Heart right ventricle (tissue), 16 donors: Measurements from ENCODE around the gene PRKCQ. TPM values are rescaled to one million over a fixed set of nuclear protein-coding genes. Genes with fewer than 3 reads are reported as not detected.

Source experiments
- ATAC-seq, 8 donors: fragments of 200-7000 bp; cut with Tn5 transposase; one replicate each; pipeline ENCODE4 v1.9.1; 2020; ENCODE audit warnings: mild to moderate bottlenecking in 8 of 8, moderate library complexity in 8 of 8, moderate number of reproducible peaks in 1 of 8
- DNase-seq, 2 donors: peaks; one replicate each; pipeline ENCODE4 v3.0.0-alpha.2; 2020
- H3K27ac ChIP-seq, 10 donors: fragments of 200-600 bp; sonication (generic) in 2 of 10; one replicate each; pipeline versions ENCODE4 v1.5.0 to v1.8.0; 2020 to 2022; ENCODE audit warnings: mild to moderate bottlenecking in 3 of 10
- H3K27me3 ChIP-seq, 7 donors: fragments of 200-600 bp; one replicate each; pipeline ENCODE4 v1.8.0; 2021 to 2022; ENCODE audit warnings: mild to moderate bottlenecking in 2 of 7
- H3K36me3 ChIP-seq, 9 donors: fragments of 200-600 bp; sonication (generic) in 1 of 9; one replicate each; pipeline versions ENCODE4 v1.5.0 to v1.8.0; 2020 to 2022; ENCODE audit warnings: mild to moderate bottlenecking in 2 of 9
- H3K4me1 ChIP-seq, 9 donors: fragments of 200-600 bp; sonication (generic) in 1 of 9; one replicate each; pipeline versions ENCODE4 v1.5.0 to v1.8.0; 2020 to 2022; ENCODE audit warnings: mild to moderate bottlenecking in 4 of 9
- H3K4me3 ChIP-seq, 10 donors: fragments of 200-600 bp; sonication (generic) in 2 of 10; one replicate each; pipeline versions ENCODE4 v1.5.0 to v1.8.0; 2020 to 2022; ENCODE audit warnings: mild to moderate bottlenecking in 7 of 10, moderate library complexity in 2 of 10
- H3K9me3 ChIP-seq, 11 donors: fragments of 200-600 bp in 10 of 11; sonication (generic) in 2 of 11; one replicate each; pipeline versions ENCODE4 v1.5.0 to v1.8.0; 2013 to 2022; ENCODE audit warnings: mild to moderate bottlenecking in 2 of 11, control low read depth in 1 of 11, moderate library complexity in 1 of 11
- CTCF ChIP-seq, 9 donors: fragments of 200-600 bp; sonication (generic) in 2 of 9; IDR thresholded peaks; one replicate each; pipeline versions ENCODE4 v1.5.0 to v1.8.0; 2021 to 2022; ENCODE audit warnings: antibody characterized with exemption in 9 of 9, mild to moderate bottlenecking in 5 of 9, moderate library complexity in 1 of 9
- WGBS, 2 donors: extraction: QIAGEN DNeasy Blood & Tissue Kit; methylation state at CpG; one replicate each; pipeline ENCODE4 v1.1.7; 2013; ENCODE audit warnings: inconsistent platforms in 1 of 2; 5-methylcytosine and 5-hydroxymethylcytosine counted together
- intact Hi-C, 10 donors: fragments of 100-400 bp; cut with DNase I; formaldehyde crosslinking; loops; one replicate each; pipeline versions ENCODE4 v1.11.1 to v1.14.2; 2022
- polyA plus RNA-seq, 2 donors: library from polyadenylated mRNA; stranded (reverse); fragments of 200-250 nt; gene quantifications; one replicate each; pipeline ENCODE4 v1.2.3, GENCODE V29; 2013
- total RNA-seq, 10 donors: library from RNA; stranded (reverse); fragmentation: NEBNext Ultra II Directional in 3 of 10; extraction: Animal tissue kit (Norgen Biotek cat#: 25700) in 3 of 10; gene quantifications; one replicate each; pipeline versions ENCODE4 v1.2.1 to v1.2.4, GENCODE V29; 2021 to 2023
- donor health status: Arrhythmogenic right ventricular cardiomyopathy.
- donor health status: ischemic (EF 13 %, LVEDD 7.1; RV severe dilation, severe dysfunction).
- donor health status: healthy with polysubstance abuse.
- donor health status: DM: no; HTN: yes; CAD: no.
- donor health status: DM: no; HTN: no; CAD: no.
- donor health status: ischemic (EF 25% LVEDD 6.9; RV normal size, moderate dysfunction).
- donor health status: ischemic (EF 25% LVEDD 5.7; RV mildly dilated, moderate dysfunction).
- donor health status: healthy.
- donor health status: DM: yes; HTN: yes; CAD: no.
- donor health status: Ischemic cardiomyopathy.
- donor health status: ischemic (EF 35%, LVEDD 5.7; RV mildly dilated, moderate dysfunction).
- donor health status: nonischemic (EF 11% LVEDD 7.7; RV severe dilation, severe dysfunction).
- donor health status: DM: yes; HTN: yes; CAD: no.
- donor health status: PGD.
- donor health status: ischemic (EF 29% LVEDD 5.4; RV normal size, mild dysfunction).
- donor health status: nonischemic (EF 23%, LVEDD 6.1; RV moderate dilation, normal function).

PRKCQ gene
- total and polyA plus RNA-seq, 12 donors, result 0.04 to 2.0 (median 0.27) TPM; not detected in 2

GRCh38 chr10:6607778-6608177, 27.7 kb upstream of the PRKCQ start:
- no peak for DNase-seq
- Histone ChIP-seq H3K27ac (no peak overlapping the region), H3K27me3 (peaks cover 0 to 52% (median 0%) of the 10 kb centered on the region in 7 donors), H3K4me1 (peaks cover 0 to 19% (median 0%) of the 10 kb centered on the region in 9 donors), H3K36me3 (no peaks in the 10 kb centered on the region), H3K4me3 (no peak overlapping the region), H3K9me3 (no peaks in the 10 kb centered on the region)
- no peak for TF ChIP-seq CTCF (IDR thresholded peaks at IDR 0.05)
- intact Hi-C loops, result no loop called here
- peak in 3 of 8 donors; percentile 29 to 56 (median 35) for ATAC-seq
- WGBS, 2 donors, result 41 to 58% methylated on average over 2 of the region's 2 CpGs

GRCh38 chr10:6607182-6607581, 27.1 kb upstream of the PRKCQ start:
- H3K4me3 ChIP-seq, result no peak overlapping the region
- peaks cover 0 to 46% (median 0%) of the 10 kb centered on the region in 7 donors for H3K27me3 ChIP-seq
- 41 to 66% methylated on average over 3 of the region's 3 CpGs for WGBS, 2 donors
- H3K27ac ChIP-seq, result peak overlapping the region in 1 of 10 donors; percentile 8
- H3K9me3 ChIP-seq, result no peaks in the 10 kb centered on the region
- H3K4me1 ChIP-seq, result peaks cover 0 to 19% (median 0%) of the 10 kb centered on the region in 9 donors
- intact Hi-C loops, result no loop called here
- DNase-seq (no peak), ATAC-seq (no peak)
- TF ChIP-seq CTCF (IDR thresholded peaks at IDR 0.05), result no peak
- no peaks in the 10 kb centered on the region for H3K36me3 ChIP-seq

GRCh38 chr10:6603142-6604125, 23.4 kb upstream of the PRKCQ start:
- DNase-seq (no peak), ATAC-seq (no peak)
- no peak overlapping the region for H3K27ac ChIP-seq
- TF ChIP-seq CTCF (IDR thresholded peaks at IDR 0.05), result no peak
- 66 to 70% methylated on average over 15 of the region's 15 CpGs for WGBS, 2 donors
- peaks cover 0 to 10% (median 0%) of the 10 kb centered on the region in 9 donors for H3K4me1 ChIP-seq
- peaks cover 0 to 43% (median 0%) of the 10 kb centered on the region in 7 donors for H3K27me3 ChIP-seq
- no peaks in the 10 kb centered on the region for H3K9me3 ChIP-seq
- no peak overlapping the region for H3K4me3 ChIP-seq
- no peaks in the 10 kb centered on the region for H3K36me3 ChIP-seq
- intact Hi-C loops, result no loop called here

GRCh38 chr10:6602700-6603084, 22.6 kb upstream of the PRKCQ start:
- peaks cover 0 to 40% (median 0%) of the 10 kb centered on the region in 7 donors for H3K27me3 ChIP-seq
- intact Hi-C loops, result no loop called here

More at GRCh38 chr10:6602700-6603084, 22.6 kb upstream of the PRKCQ start:
- 70 to 83% methylated on average over 1 of the region's 1 CpG for WGBS, 2 donors
- no peak for DNase-seq
- Histone ChIP-seq H3K9me3 (no peaks in the 10 kb centered on the region), H3K27ac (no peak overlapping the region), H3K36me3 (no peaks in the 10 kb centered on the region), H3K4me1 (peaks cover 0 to 5% (median 0%) of the 10 kb centered on the region in 9 donors), H3K4me3 (no peak overlapping the region)
- no peak for ATAC-seq
- TF ChIP-seq CTCF (IDR thresholded peaks at IDR 0.05), result no peak
